H1 (cell line): ENCODE data around the gene MCF2L2. TPM values are rescaled to one million over a fixed set of nuclear protein-coding genes. Genes with fewer than 3 reads are reported as not detected.

ENCODE experiments used
- CTCF ChIA-PET: fragments of 300-600 bp; sonication (Branson Sonifier 250); formaldehyde crosslinking; loops from one replicate; lab custom pipeline; 2021; ENCODE audit not compliant: partially characterized antibody; lab: Charles Lee
- POLR2A ChIA-PET: fragments of 300-600 bp; sonication (Branson Sonifier 250); formaldehyde crosslinking; loops from one replicate; lab custom pipeline; 2021; ENCODE audit warnings: inconsistent platforms; ENCODE audit not compliant: partially characterized antibody; lab: Charles Lee
- DNase-seq, 2 experiments: peaks; one replicate each; pipeline versions ENCODE4 v3.0.0 to v3.0.0-alpha.2; 2010 to 2022; ENCODE audit warnings: low spot score in 2 of 2, low read depth in 1 of 2, mixed read lengths in 1 of 2
- FAIRE-seq: peaks from 2 replicates; lab custom pipeline; 2011; peaks lifted over from hg19 to GRCh38; lab: Jason Lieb, UNC
- H2AFZ ChIP-seq: 2 replicates; pipeline ENCODE4 v1.8.1; 2012; ENCODE audit warnings: low read length, inconsistent platforms
- H2AK5ac ChIP-seq: 2 replicates; pipeline ENCODE4 v1.6.1; 2013; ENCODE audit warnings: low read depth, low read length
- H2BK120ac ChIP-seq: replicated peaks from 2 replicates; pipeline ENCODE3; 2013; ENCODE audit warnings: low read depth, low read length, inconsistent platforms
- H2BK12ac ChIP-seq: 2 replicates; pipeline ENCODE4 v1.6.1; 2013; ENCODE audit warnings: low read depth, low read length
- H2BK15ac ChIP-seq: 2 replicates; pipeline ENCODE4 v1.6.1; 2013; ENCODE audit warnings: low read length
- H2BK20ac ChIP-seq: 2 replicates; pipeline ENCODE4 v1.6.1; 2013; ENCODE audit warnings: low read length
- H2BK5ac ChIP-seq: 2 replicates; pipeline ENCODE4 v1.6.1; 2013; ENCODE audit warnings: low read depth, low read length
- H3K14ac ChIP-seq: 2 replicates; pipeline ENCODE4 v1.6.1; 2013; ENCODE audit warnings: inconsistent platforms; ENCODE audit not compliant: insufficient read length
- H3K18ac ChIP-seq: 2 replicates; pipeline ENCODE4 v1.6.1; 2013; ENCODE audit warnings: low read length; ENCODE audit errors: extremely low read depth
- H3K23ac ChIP-seq: 2 replicates; pipeline ENCODE4 v1.6.1; 2013; ENCODE audit warnings: inconsistent platforms; ENCODE audit not compliant: insufficient read length
- H3K23me2 ChIP-seq: 2 replicates; pipeline ENCODE4 v1.6.1; 2013; ENCODE audit warnings: low read depth, low read length
- H3K27ac ChIP-seq: 2 replicates; pipeline ENCODE4 v1.6.1; 2011; ENCODE audit warnings: low read depth, low read length, inconsistent platforms
- H3K27me3 ChIP-seq, 4 experiments: replicated peaks in 1 of 4; 1 replicate in 1 of 4; 2 replicates in 3 of 4; pipeline versions ENCODE4 v1.6.1 to v1.8.1; 2011 to 2013; ENCODE audit warnings: low read length in 3 of 4, mild to moderate bottlenecking in 3 of 4, inconsistent platforms in 2 of 4, mixed read lengths in 2 of 4, moderate library complexity in 1 of 4; ENCODE audit not compliant: control insufficient read depth in 3 of 4, insufficient read depth in 3 of 4; ENCODE audit errors: extremely low read depth in 1 of 4
- H3K36me3 ChIP-seq, 4 experiments: 2 replicates each; pipeline versions ENCODE4 v1.6.1 to v1.8.1; 2011 to 2013; ENCODE audit warnings: mild to moderate bottlenecking in 4 of 4, low read length in 3 of 4, moderate library complexity in 2 of 4, control low read depth in 1 of 4, inconsistent platforms in 1 of 4; ENCODE audit not compliant: insufficient read depth in 4 of 4, control insufficient read depth in 2 of 4
- H3K4ac ChIP-seq: replicated peaks from 2 replicates; pipeline ENCODE3; 2013; ENCODE audit warnings: low read length, low read depth, mixed read lengths, inconsistent platforms; ENCODE audit not compliant: insufficient read length
- H3K4me1 ChIP-seq, 4 experiments: replicated peaks in 1 of 4; 1 replicate in 1 of 4; 2 replicates in 3 of 4; pipeline versions ENCODE4 v1.6.1 to v1.8.1; 2011 to 2013; ENCODE audit warnings: low read length in 3 of 4, inconsistent platforms in 2 of 4, mixed read lengths in 1 of 4; ENCODE audit not compliant: insufficient read depth in 4 of 4, control insufficient read depth in 3 of 4
- H3K4me2 ChIP-seq, 2 experiments: 2 replicates each; pipeline versions ENCODE4 v1.6.1 to v1.8.1; 2011 to 2013; ENCODE audit warnings: low read depth in 2 of 2, low read length in 2 of 2, control low read depth in 1 of 2, inconsistent platforms in 1 of 2, mild to moderate bottlenecking in 1 of 2; ENCODE audit not compliant: insufficient read depth in 1 of 2
- H3K4me3 ChIP-seq, 4 experiments: fragments of 200-600, 300-600 bp in 1 of 4; sonication (generic), shearing (Covaris generic), sonication (Bioruptor Twin) in 1 of 4; 2 replicates each; pipeline versions ENCODE4 v1.5.1 to v1.8.1; 2011 to 2016; ENCODE audit warnings: low read length in 4 of 4, low read depth in 3 of 4, control low read depth in 2 of 4, inconsistent platforms in 2 of 4, mild to moderate bottlenecking in 2 of 4, mixed read lengths in 1 of 4, moderate library complexity in 1 of 4; ENCODE audit not compliant: insufficient read depth in 2 of 4; ENCODE audit errors: extremely low read depth in 1 of 4
- H3K56ac ChIP-seq: replicated peaks from 2 replicates; pipeline ENCODE3; 2013; ENCODE audit warnings: low read depth, mild to moderate bottlenecking, mixed read lengths, low read length, inconsistent platforms; ENCODE audit not compliant: insufficient read length
- H3K79me1 ChIP-seq: 2 replicates; pipeline ENCODE4 v1.6.1; 2013; ENCODE audit warnings: low read depth, low read length, control low read depth
- H3K79me2 ChIP-seq, 2 experiments: 2 replicates each; pipeline versions ENCODE4 v1.6.1 to v1.8.1; 2012 to 2013; ENCODE audit warnings: low read length in 2 of 2, mild to moderate bottlenecking in 2 of 2, inconsistent platforms in 1 of 2; ENCODE audit not compliant: insufficient read depth in 2 of 2, control insufficient read depth in 1 of 2
- H3K9ac ChIP-seq, 4 experiments: replicated peaks in 1 of 4; 1 replicate in 1 of 4; 2 replicates in 3 of 4; pipeline versions ENCODE4 v1.6.1 to v1.8.1; 2011 to 2013; ENCODE audit warnings: low read depth in 3 of 4, low read length in 3 of 4, control low read depth in 2 of 4, mild to moderate bottlenecking in 2 of 4, moderate library complexity in 2 of 4, inconsistent platforms in 1 of 4; ENCODE audit errors: extremely low read depth in 1 of 4
- H3K9me3 ChIP-seq, 2 experiments: 2 replicates each; pipeline versions ENCODE4 v1.6.1 to v1.8.1; 2012 to 2013; ENCODE audit warnings: mild to moderate bottlenecking in 2 of 2, moderate library complexity in 2 of 2, control low read depth in 1 of 2, inconsistent platforms in 1 of 2, low read depth in 1 of 2, low read length in 1 of 2, mixed read lengths in 1 of 2; ENCODE audit not compliant: insufficient read depth in 2 of 2
- H4K20me1 ChIP-seq, 2 experiments: replicated peaks in 1 of 2; 2 replicates each; pipeline versions ENCODE3 to v1.8.1; 2011 to 2013; ENCODE audit warnings: inconsistent platforms in 2 of 2, low read length in 2 of 2, mild to moderate bottlenecking in 1 of 2; ENCODE audit not compliant: insufficient read depth in 2 of 2, control insufficient read depth in 1 of 2
- H4K5ac ChIP-seq: 2 replicates; pipeline ENCODE4 v1.6.1; 2013; ENCODE audit warnings: low read length, low read depth, mixed read lengths, inconsistent platforms; ENCODE audit not compliant: insufficient read length
- H4K8ac ChIP-seq: 2 replicates; pipeline ENCODE4 v1.8.0; 2013; ENCODE audit warnings: mild to moderate bottlenecking, moderate library complexity, low read length, inconsistent platforms; ENCODE audit not compliant: insufficient read depth; ENCODE audit errors: extremely low read depth
- H4K91ac ChIP-seq: replicated peaks from 2 replicates; pipeline ENCODE3; 2013; ENCODE audit warnings: low read length, mixed read lengths, inconsistent platforms; ENCODE audit not compliant: insufficient read length
- CTBP2 ChIP-seq: IDR thresholded peaks from 2 replicates; pipeline ENCODE4 v1.7.0; 2011; ENCODE audit warnings: borderline replicate concordance, mild to moderate bottlenecking, moderate library complexity, mixed read lengths, low read length; ENCODE audit not compliant: insufficient read depth, insufficient read length
- EP300 ChIP-seq, 2 experiments: IDR thresholded peaks; 1 replicate in 1 of 2; 2 replicates in 1 of 2; pipeline ENCODE4 v1.6.1; 2011 to 2012; ENCODE audit warnings: low read depth in 2 of 2, low read length in 2 of 2, mild to moderate bottlenecking in 2 of 2, borderline replicate concordance in 1 of 2, inconsistent platforms in 1 of 2, moderate library complexity in 1 of 2
- HDAC6 ChIP-seq: IDR thresholded peaks from one replicate; pipeline ENCODE4 v1.7.1; 2012; ENCODE audit warnings: low read depth, mild to moderate bottlenecking, inconsistent platforms, low read length, moderate library complexity
- POLR2A ChIP-seq, 2 experiments: IDR thresholded peaks; 1 replicate in 1 of 2; 2 replicates in 1 of 2; pipeline ENCODE4 v1.6.1; 2011; ENCODE audit warnings: low read depth in 2 of 2, low read length in 2 of 2, mild to moderate bottlenecking in 2 of 2; ENCODE audit errors: control extremely low read depth in 1 of 2
- POLR2AphosphoS5 ChIP-seq: IDR thresholded peaks from 2 replicates; pipeline ENCODE4 v1.6.1; 2011; ENCODE audit warnings: low read depth, low read length
- RBBP5 ChIP-seq: IDR thresholded peaks from 2 replicates; pipeline ENCODE4 v1.7.1; 2012; ENCODE audit warnings: low read depth, mild to moderate bottlenecking, inconsistent platforms, low read length, moderate library complexity, borderline replicate concordance
- RNF2 ChIP-seq: fragments of 200-900, 300-1000 bp; sonication (generic); IDR thresholded peaks from 2 replicates; pipeline ENCODE4 v1.7.1; 2016; ENCODE audit warnings: borderline replicate concordance, low read depth, mild to moderate bottlenecking, antibody characterized with exemption, low read length; ENCODE audit not compliant: poor library complexity, severe bottlenecking; ENCODE audit errors: missing control alignments
- USF2 ChIP-seq: IDR thresholded peaks from 2 replicates; pipeline ENCODE4 v1.6.1; 2011; ENCODE audit warnings: low read length, improper control_type of control experiment
- WGBS, 2 experiments: shearing (Covaris generic) in 1 of 2; methylation state at CpG; one replicate each; pipeline versions ENCODE4 v1.1.6 to v1.1.7; 2013 to 2015; ENCODE audit warnings: low lambda C conversion rate in 2 of 2, mixed read lengths in 2 of 2, inconsistent platforms in 1 of 2, low coverage in 1 of 2, missing lambda C conversion rate in 1 of 2; ENCODE audit not compliant: insufficient replicate concordance in 2 of 2, insufficient coverage in 1 of 2, insufficient read length in 1 of 2; ENCODE audit errors: extremely low coverage in 1 of 2, missing lambda C conversion rate in 1 of 2; 5-methylcytosine and 5-hydroxymethylcytosine counted together
- polyA plus RNA-seq, 7 experiments: library from polyadenylated mRNA; depleted of rRNA in 3 of 7; stranded (reverse) in 5 of 7; unstranded in 2 of 7; fragments of >200 nt in 5 of 7; fragments of 200-250 nt in 2 of 7; gene quantifications; 1 replicate in 5 of 7; 2 replicates in 1 of 7; 4 replicates in 1 of 7; pipeline versions ENCODE4 v1.2.1 to v1.2.3, GENCODE V29; 2011 to 2013; ENCODE audit warnings: missing spikeins in 2 of 7, mixed read lengths in 2 of 7
- total RNA-seq: library from RNA; stranded (reverse); fragmentation: NEBNext Ultra II Directional; extraction: Animal tissue kit (Norgen Biotek cat#: 25700); gene quantifications from 2 replicates; pipeline ENCODE4 v1.2.1, GENCODE V29; 2021
- TF ChIP-seq, protein P1 (sequence below), 3 experiments: IDR thresholded peaks; 1 replicate in 2 of 3; 2 replicates in 1 of 3; pipeline versions ENCODE4 v1.5.1 to v1.6.1; 2011; ENCODE audit warnings: low read length in 3 of 3, mild to moderate bottlenecking in 3 of 3, inconsistent platforms in 2 of 3, low read depth in 1 of 3, moderate library complexity in 1 of 3; ENCODE audit not compliant: insufficient read depth in 1 of 3; ENCODE audit errors: control extremely low read depth in 1 of 3

Gene MCF2L2
- total and polyA plus RNA-seq, 2 of the 8 experiments (the other 6 are each of a cell fraction or from before 2014, with no cell fraction given), result 4.1 to 13.7 TPM

DNA sequence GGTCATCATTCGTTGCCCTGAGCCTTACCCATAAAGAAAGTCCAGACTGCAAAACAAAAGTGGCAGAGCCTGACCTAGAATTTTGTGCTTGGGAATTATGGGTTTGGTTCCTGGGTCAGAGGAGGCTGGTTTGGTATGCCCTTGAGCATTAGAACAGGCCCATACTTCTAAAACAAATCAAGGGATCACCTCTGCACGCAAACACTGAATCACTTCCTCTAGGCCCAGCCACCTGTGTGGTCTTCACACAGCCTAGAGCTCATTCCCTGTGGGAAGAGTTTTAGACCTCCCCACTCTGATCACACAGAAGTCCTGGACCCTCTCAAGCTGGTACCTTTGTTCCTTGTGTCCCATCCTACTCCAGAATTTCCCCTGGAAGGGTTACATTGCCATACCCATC lies 116.0 kb downstream of the MCF2L2 start:
- H3K36me3 ChIP-seq, result peaks cover 0 to 20% (median 3%) of the 10 kb centered on the region in 4 experiments; a peak in 4 of 8 replicates

More for the DNA sequence above, 116.0 kb downstream of the MCF2L2 start:
- H3K14ac ChIP-seq, result no peak overlapping the region
- H3K79me2 ChIP-seq, result no peaks in the 10 kb centered on the region
- no peak overlapping the region for H3K4ac ChIP-seq
- no peak overlapping the region for H3K18ac ChIP-seq
- no peak overlapping the region for H2BK20ac ChIP-seq
- H4K8ac ChIP-seq, result no peak overlapping the region
- WGBS, 2 experiments, result 100% methylated on average over 2 of the region's 2 CpGs; no CpG with 5 or more reads in 1 of the 2 experiments
- no peaks in the 10 kb centered on the region for H3K27me3 ChIP-seq
- no peak overlapping the region for H2BK12ac ChIP-seq
- H4K91ac ChIP-seq, result no peak overlapping the region
- no peak overlapping the region for H3K9ac ChIP-seq
- no peak for FAIRE-seq
- no peak overlapping the region for H4K5ac ChIP-seq
- no peak overlapping the region for H3K4me2 ChIP-seq
- no peak overlapping the region for H3K23ac ChIP-seq
- no peak overlapping the region for H3K56ac ChIP-seq
- no peaks in the 10 kb centered on the region for H3K23me2 ChIP-seq
- H3K27ac ChIP-seq, result no peak overlapping the region
- no peaks in the 10 kb centered on the region for H3K79me1 ChIP-seq
- no peak overlapping the region for H3K4me3 ChIP-seq
- no peak overlapping the region for H2BK15ac ChIP-seq
- H2AK5ac ChIP-seq, result no peak overlapping the region
- no peak overlapping the region for H2BK120ac ChIP-seq
- peaks cover 0 to 2% (median 0%) of the 10 kb centered on the region in 4 experiments; a peak in 1 of 7 replicates for H3K4me1 ChIP-seq
- POLR2A ChIA-PET, result no interaction called here
- CTCF ChIA-PET, result interaction anchor here (0.6 to 1.0 kb wide), 2 partner anchors 10 to 117 kb away, joined by 3 read pairs; no protein-coding TSS in a partner anchor
- no peak for TF ChIP-seq HDAC6
- no peak for TF ChIP-seq EP300 (IDR thresholded peaks at IDR 0.05; ENCODE audit: borderline replicate concordance in 1 of 2, low read depth in 2 of 2, low read length in 2 of 2)
- no peak for TF ChIP-seq RNF2
- TF ChIP-seq, protein P1, sequence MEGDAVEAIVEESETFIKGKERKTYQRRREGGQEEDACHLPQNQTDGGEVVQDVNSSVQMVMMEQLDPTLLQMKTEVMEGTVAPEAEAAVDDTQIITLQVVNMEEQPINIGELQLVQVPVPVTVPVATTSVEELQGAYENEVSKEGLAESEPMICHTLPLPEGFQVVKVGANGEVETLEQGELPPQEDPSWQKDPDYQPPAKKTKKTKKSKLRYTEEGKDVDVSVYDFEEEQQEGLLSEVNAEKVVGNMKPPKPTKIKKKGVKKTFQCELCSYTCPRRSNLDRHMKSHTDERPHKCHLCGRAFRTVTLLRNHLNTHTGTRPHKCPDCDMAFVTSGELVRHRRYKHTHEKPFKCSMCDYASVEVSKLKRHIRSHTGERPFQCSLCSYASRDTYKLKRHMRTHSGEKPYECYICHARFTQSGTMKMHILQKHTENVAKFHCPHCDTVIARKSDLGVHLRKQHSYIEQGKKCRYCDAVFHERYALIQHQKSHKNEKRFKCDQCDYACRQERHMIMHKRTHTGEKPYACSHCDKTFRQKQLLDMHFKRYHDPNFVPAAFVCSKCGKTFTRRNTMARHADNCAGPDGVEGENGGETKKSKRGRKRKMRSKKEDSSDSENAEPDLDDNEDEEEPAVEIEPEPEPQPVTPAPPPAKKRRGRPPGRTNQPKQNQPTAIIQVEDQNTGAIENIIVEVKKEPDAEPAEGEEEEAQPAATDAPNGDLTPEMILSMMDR (IDR thresholded peaks at IDR 0.05; ENCODE audit: control extremely low read depth in 1 of 3, insufficient read depth in 1 of 3, low read depth in 1 of 3, low read length in 3 of 3), result no peak
- no peak for TF ChIP-seq POLR2AphosphoS5
- no peak for TF ChIP-seq POLR2A (IDR thresholded peaks at IDR 0.05; ENCODE audit: control extremely low read depth in 1 of 2, low read depth in 2 of 2, low read length in 2 of 2)
- TF ChIP-seq USF2, result no peak
- TF ChIP-seq CTBP2, result no peak
- TF ChIP-seq RBBP5, result no peak
- no peak overlapping the region for H2BK5ac ChIP-seq
- H4K20me1 ChIP-seq, result no peaks in the 10 kb centered on the region
- DNase-seq, result no peak
- no peak overlapping the region for H2AFZ ChIP-seq
- no peaks in the 10 kb centered on the region for H3K9me3 ChIP-seq
